SH-SY5Y (cell line): ENCODE measurements around the gene RASGRP2.

Source experiments
- GATA2 ChIP-seq: IDR thresholded peaks from 2 replicates; pipeline ENCODE4 v1.6.1; 2011; ENCODE audit warnings: mild to moderate bottlenecking, low read depth, low read length
- GATA3 ChIP-seq: IDR thresholded peaks from 2 replicates; pipeline ENCODE4 v1.6.1; 2011; ENCODE audit warnings: low read depth, mild to moderate bottlenecking, low read length, moderate library complexity

- TF ChIP-seq GATA2 (no peak), GATA3 (no peak)
These were observed 30.8 kb downstream of the RASGRP2 start for GRCh38 chr11:64713016-64713707.
